Psoas muscle (tissue), 8 donors: ENCODE results near the gene YES1. TPM values are rescaled to one million over a fixed set of nuclear protein-coding genes. Genes with fewer than 3 reads are reported as not detected.

Experiments used
- ATAC-seq, 4 donors: fragments of 200-7000 bp; cut with Tn5 transposase; one replicate each; pipeline ENCODE4 v1.9.1; 2020; ENCODE audit warnings: moderate library complexity in 3 of 4, mild to moderate bottlenecking in 2 of 4
- DNase-seq, 2 donors: peaks; one replicate each; pipeline ENCODE4 v3.0.0-alpha.2; 2020
- H3K27ac ChIP-seq: fragments of 200-600 bp; one replicate; pipeline ENCODE4 v1.8.0; 2022
- H3K27me3 ChIP-seq, 3 donors: fragments of 200-600 bp in 1 of 3; one replicate each; pipeline versions ENCODE4 v1.6.1 to v1.8.0; 2013 to 2022; ENCODE audit warnings: low read length in 2 of 3, mild to moderate bottlenecking in 2 of 3, moderate library complexity in 1 of 3; ENCODE audit not compliant: insufficient read depth in 3 of 3
- H3K36me3 ChIP-seq, 2 donors: fragments of 200-600 bp in 1 of 2; one replicate each; pipeline versions ENCODE4 v1.6.1 to v1.8.0; 2013 to 2022; ENCODE audit warnings: low read depth in 1 of 2, mild to moderate bottlenecking in 1 of 2, moderate library complexity in 1 of 2; ENCODE audit not compliant: insufficient read depth in 1 of 2
- H3K4me1 ChIP-seq: fragments of 200-600 bp; one replicate; pipeline ENCODE4 v1.8.0; 2022
- H3K4me3 ChIP-seq: fragments of 200-600 bp; one replicate; pipeline ENCODE4 v1.8.0; 2022; ENCODE audit warnings: mild to moderate bottlenecking
- H3K9me3 ChIP-seq: fragments of 200-600 bp; one replicate; pipeline ENCODE4 v1.8.0; 2022
- CTCF ChIP-seq: fragments of 200-600 bp; IDR thresholded peaks from one replicate; pipeline ENCODE4 v1.8.0; 2022; ENCODE audit warnings: antibody characterized with exemption
- WGBS, 3 donors: extraction: QIAGEN DNeasy Blood & Tissue Kit; methylation state at CpG; one replicate each; pipeline versions ENCODE4 v1.1.6 to v1.1.7; 2013; 5-methylcytosine and 5-hydroxymethylcytosine counted together
- intact Hi-C, 2 donors: fragments of 100-400 bp; cut with DNase I; formaldehyde crosslinking; loops; one replicate each; pipeline versions ENCODE4 v1.11.0 to v1.14.2; 2022
- polyA plus RNA-seq, 3 donors: library from polyadenylated mRNA; stranded (reverse); fragments of 200-250 nt; gene quantifications; one replicate each; pipeline ENCODE4 v1.2.3, GENCODE V29; 2013
- total RNA-seq, 4 donors: library from RNA; stranded (reverse); fragmentation: NEBNext Ultra II Directional in 2 of 4; extraction: Animal tissue kit (Norgen Biotek cat#: 25700) in 2 of 4; gene quantifications; one replicate each; pipeline versions ENCODE4 v1.2.1 to v1.2.4, GENCODE V29; 2021 to 2023
- donor health status: healthy with polysubstance abuse.
- donor health status: DM: no; HTN: no; CAD: no; lungs with moderate emphysema.
- donor health status: Bipolar disorder and iron deficiency.
- donor health status: healthy.
- donor health status: DM: yes; HTN: yes; CAD: no.
- donor health status: DM: no; HTN: no; CAD: no.
- donor health status: DM: no; HTN: no; CAD: no.
- donor health status: DM: yes; HTN: yes; CAD: no.

YES1 gene
- total and polyA plus RNA-seq, 7 donors, result 8.7 to 29.5 (median 14.6) TPM

DNA sequence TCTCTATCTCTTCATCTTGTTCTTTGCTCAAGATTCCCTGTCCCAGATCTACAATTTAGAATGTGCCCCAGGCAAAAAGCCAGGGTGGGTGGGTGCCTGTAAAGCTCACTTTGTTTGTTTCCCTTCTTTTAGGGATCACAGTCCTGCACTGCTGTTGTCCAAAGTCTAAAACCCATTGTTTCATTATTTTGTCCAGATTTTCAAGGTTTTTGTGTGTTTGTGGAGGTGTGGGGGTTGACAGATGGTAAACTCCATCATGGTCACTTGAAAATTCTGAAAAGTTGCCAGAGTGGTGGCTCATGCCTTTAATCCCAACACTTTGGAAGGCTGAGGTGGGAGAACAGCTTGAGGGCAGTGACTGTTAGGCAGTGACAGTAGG is 41.5 kb downstream of the YES1 start:
- Histone ChIP-seq H3K4me3 (no peak overlapping the region), H3K36me3 (no peaks in the 10 kb centered on the region), H3K9me3 (no peaks in the 10 kb centered on the region), H3K4me1 (peaks cover 6% of the 10 kb centered on the region), H3K27ac (no peak overlapping the region), H3K27me3 (no peaks in the 10 kb centered on the region)
- DNase-seq (no peak), ATAC-seq (no peak)
- intact Hi-C loops, result no loop called here
- no peak for TF ChIP-seq CTCF

GRCh38 chr18:767961-768360 is 44.1 kb downstream of the YES1 start:
- Histone ChIP-seq H3K4me1 (peaks cover 6% of the 10 kb centered on the region), H3K4me3 (no peak overlapping the region), H3K27ac (no peak overlapping the region), H3K9me3 (no peaks in the 10 kb centered on the region), H3K27me3 (no peaks in the 10 kb centered on the region), H3K36me3 (no peaks in the 10 kb centered on the region)
- no peak for TF ChIP-seq CTCF
- intact Hi-C loops, result no loop called here
- WGBS, 3 donors, result 97 to 98% (median 97%) methylated on average over 1 of the region's 1 CpG
- DNase-seq (no peak), ATAC-seq (no peak)

- no peak for DNase-seq
- H3K4me1 ChIP-seq, result peaks cover 6% of the 10 kb centered on the region
- H3K27me3 ChIP-seq, result no peaks in the 10 kb centered on the region
- H3K36me3 ChIP-seq, result no peaks in the 10 kb centered on the region
- 92 to 97% (median 92%) methylated on average over 12 of the region's 12 CpGs for WGBS, 3 donors
- no peak overlapping the region for H3K27ac ChIP-seq
- intact Hi-C loops, result no loop called here
- H3K9me3 ChIP-seq, result no peaks in the 10 kb centered on the region
- no peak for TF ChIP-seq CTCF
- no peak for ATAC-seq
- no peak overlapping the region for H3K4me3 ChIP-seq
Measured at GRCh38 chr18:767084-767882, 44.8 kb downstream of the YES1 start.

DNA sequence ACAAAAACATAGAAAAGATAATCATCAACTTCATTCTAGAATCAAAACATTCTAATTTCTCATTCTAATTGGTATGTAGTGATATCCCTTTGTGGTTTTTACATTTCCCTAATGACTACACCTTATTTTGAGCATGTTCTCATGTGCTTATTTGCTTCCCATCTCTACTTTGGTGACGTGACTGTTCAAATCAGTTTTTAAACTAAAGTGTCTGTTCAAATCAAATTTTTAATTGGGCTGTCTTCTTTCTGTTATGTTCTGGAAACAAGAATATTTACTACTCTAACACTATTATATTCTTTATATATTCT is 45.5 kb downstream of the YES1 start:
- H3K36me3 ChIP-seq, result no peaks in the 10 kb centered on the region
- intact Hi-C loops, result no loop called here
- ATAC-seq (no peak), DNase-seq (no peak)
- 73 to 92% (median 81%) methylated on average over 1 of the region's 1 CpG for WGBS, 3 donors
- H3K27ac ChIP-seq, result no peak overlapping the region
- no peak overlapping the region for H3K4me3 ChIP-seq
- H3K27me3 ChIP-seq, result no peaks in the 10 kb centered on the region
- H3K9me3 ChIP-seq, result no peaks in the 10 kb centered on the region
- TF ChIP-seq CTCF, result no peak
- peaks cover 6% of the 10 kb centered on the region for H3K4me1 ChIP-seq
